CD14-positive monocyte (primary cell): ENCODE data around the gene CASTOR1. TPM values are rescaled to one million over a fixed set of nuclear protein-coding genes. Genes with fewer than 3 reads are reported as not detected.
A peak's percentile ranks its signal among the peaks of the same experiment; 100 is the strongest.

ENCODE experiments used
- DNase-seq, 3 donors: peaks; one replicate each; pipeline ENCODE4 v3.0.0-alpha.2; 2011 to 2022
- H2AFZ ChIP-seq: 2 replicates; pipeline ENCODE4 v1.6.0; 2012; ENCODE audit warnings: mild to moderate bottlenecking, low read depth, low read length, inconsistent platforms; ENCODE audit not compliant: insufficient read depth, poor library complexity, severe bottlenecking
- H3K27ac ChIP-seq, 2 donors: 1 replicate in 1 of 2; 2 replicates in 1 of 2; pipeline ENCODE4 v1.5.1; 2012 to 2013; ENCODE audit warnings: low read length in 2 of 2, control low read depth in 1 of 2, inconsistent platforms in 1 of 2, low read depth in 1 of 2, mild to moderate bottlenecking in 1 of 2
- H3K27me3 ChIP-seq, 2 donors: one replicate each; pipeline versions ENCODE4 v1.6.0 to v1.6.1; 2011 to 2013; ENCODE audit warnings: low read length in 2 of 2; ENCODE audit not compliant: control insufficient read depth in 2 of 2, insufficient read depth in 2 of 2
- H3K36me3 ChIP-seq, 2 donors: replicated peaks in 1 of 2; 1 replicate in 1 of 2; 2 replicates in 1 of 2; pipeline versions ENCODE4 v1.5.1 to v1.6.1; 2012 to 2013; ENCODE audit warnings: low read length in 2 of 2, control low read depth in 1 of 2, inconsistent platforms in 1 of 2, mild to moderate bottlenecking in 1 of 2; ENCODE audit not compliant: insufficient read depth in 2 of 2, control insufficient read depth in 1 of 2
- H3K4me1 ChIP-seq, 2 donors: 1 replicate in 1 of 2; 2 replicates in 1 of 2; pipeline versions ENCODE4 v1.5.1 to v1.6.1; 2012 to 2013; ENCODE audit warnings: low read length in 2 of 2, control low read depth in 1 of 2, inconsistent platforms in 1 of 2, mild to moderate bottlenecking in 1 of 2, moderate library complexity in 1 of 2; ENCODE audit not compliant: insufficient read depth in 2 of 2, control insufficient read depth in 1 of 2
- H3K4me2 ChIP-seq: replicated peaks from 2 replicates; pipeline ENCODE3; 2012; ENCODE audit warnings: low read length, moderate library complexity, mild to moderate bottlenecking; ENCODE audit not compliant: poor library complexity, severe bottlenecking; ENCODE audit errors: extremely low read depth
- H3K4me3 ChIP-seq, 3 experiments: fragments of 200-600 bp in 1 of 3; sonication (generic) in 1 of 3; replicated peaks in 1 of 3; 1 replicate in 2 of 3; 2 replicates in 1 of 3; pipeline ENCODE4 v1.5.1; 2011 to 2013; ENCODE audit warnings: low read length in 3 of 3, mild to moderate bottlenecking in 3 of 3, control low read depth in 2 of 3, low read depth in 2 of 3, inconsistent platforms in 1 of 3, moderate library complexity in 1 of 3
- H3K79me2 ChIP-seq: 2 replicates; pipeline ENCODE4 v1.6.0; 2012; ENCODE audit warnings: mild to moderate bottlenecking, control low read depth, inconsistent platforms, low read length, moderate library complexity; ENCODE audit not compliant: insufficient read depth
- H3K9ac ChIP-seq: 2 replicates; pipeline ENCODE4 v1.6.0; 2017; ENCODE audit warnings: low read length, mild to moderate bottlenecking; ENCODE audit not compliant: insufficient read depth, poor library complexity, severe bottlenecking
- H3K9me3 ChIP-seq, 2 donors: replicated peaks in 1 of 2; 1 replicate in 1 of 2; 2 replicates in 1 of 2; pipeline versions ENCODE4 v1.5.1 to v1.6.1; 2012 to 2013; ENCODE audit warnings: low read length in 2 of 2, control low read depth in 1 of 2; ENCODE audit not compliant: control insufficient read depth in 1 of 2, insufficient read depth in 1 of 2
- H4K20me1 ChIP-seq: 2 replicates; pipeline ENCODE4 v1.6.0; 2012; ENCODE audit warnings: mild to moderate bottlenecking, low read length, control low read depth, moderate library complexity; ENCODE audit not compliant: insufficient read depth
- H3K27ac Mint-ChIP-seq, 7 donors: one replicate each; pipeline ENCODE4 v1.8.0; 2020; ENCODE audit warnings: mild to moderate bottlenecking in 7 of 7, mixed read lengths in 7 of 7, moderate library complexity in 6 of 7, inconsistent platforms in 2 of 7
- H3K27me3 Mint-ChIP-seq, 3 donors: one replicate each; pipeline ENCODE4 v1.8.0; 2021 to 2022; ENCODE audit warnings: low read depth in 3 of 3, mild to moderate bottlenecking in 3 of 3, mixed read lengths in 3 of 3, moderate library complexity in 3 of 3, inconsistent platforms in 1 of 3
- H3K36me3 Mint-ChIP-seq, 2 donors: one replicate each; pipeline ENCODE4 v1.8.0; 2020; ENCODE audit warnings: mixed read lengths in 2 of 2, inconsistent platforms in 1 of 2, mild to moderate bottlenecking in 1 of 2
- H3K4me1 Mint-ChIP-seq: one replicate; pipeline ENCODE4 v1.8.0; 2020; ENCODE audit warnings: mild to moderate bottlenecking, mixed read lengths
- H3K4me3 Mint-ChIP-seq, 2 donors: one replicate each; pipeline ENCODE4 v1.8.0; 2020; ENCODE audit warnings: mild to moderate bottlenecking in 2 of 2, mixed read lengths in 2 of 2, moderate library complexity in 1 of 2
- H3K9me3 Mint-ChIP-seq, 7 donors: one replicate each; pipeline ENCODE4 v1.8.0; 2020 to 2022; ENCODE audit warnings: mixed read lengths in 7 of 7, mild to moderate bottlenecking in 6 of 7, moderate library complexity in 6 of 7, inconsistent platforms in 2 of 7
- WGBS: methylation state at CpG from one replicate; pipeline ENCODE4 v1.1.5; 2013; ENCODE audit warnings: missing lambda C conversion rate; ENCODE audit not compliant: insufficient coverage; 5-methylcytosine and 5-hydroxymethylcytosine counted together
- intact Hi-C, 2 donors: fragments of 100-400 bp; cut with micrococcal nuclease; formaldehyde crosslinking; loops; one replicate each; pipeline versions ENCODE4 v1.15.0 to v1.15.1; 2023
- polyA plus RNA-seq, 3 donors: library from polyadenylated mRNA; depleted of rRNA in 1 of 3; unstranded in 2 of 3; stranded (reverse) in 1 of 3; fragments of 300-500 nt in 2 of 3; fragments of >200 nt in 1 of 3; fragmentation: Illumina TruSeq in 2 of 3; gene quantifications; 1 replicate in 2 of 3; 2 replicates in 1 of 3; pipeline ENCODE4 v1.2.3, GENCODE V29; 2012 to 2021
- TF ChIP-seq, protein P1 (sequence below): fragments of 200-600 bp; IDR thresholded peaks from one replicate; pipeline ENCODE4 v1.8.0; 2022; ENCODE audit warnings: antibody characterized with exemption, mild to moderate bottlenecking

Gene CASTOR1
- polyA plus RNA-seq, 3 donors, result 6.4 to 15.5 (median 6.5) TPM

DNA sequence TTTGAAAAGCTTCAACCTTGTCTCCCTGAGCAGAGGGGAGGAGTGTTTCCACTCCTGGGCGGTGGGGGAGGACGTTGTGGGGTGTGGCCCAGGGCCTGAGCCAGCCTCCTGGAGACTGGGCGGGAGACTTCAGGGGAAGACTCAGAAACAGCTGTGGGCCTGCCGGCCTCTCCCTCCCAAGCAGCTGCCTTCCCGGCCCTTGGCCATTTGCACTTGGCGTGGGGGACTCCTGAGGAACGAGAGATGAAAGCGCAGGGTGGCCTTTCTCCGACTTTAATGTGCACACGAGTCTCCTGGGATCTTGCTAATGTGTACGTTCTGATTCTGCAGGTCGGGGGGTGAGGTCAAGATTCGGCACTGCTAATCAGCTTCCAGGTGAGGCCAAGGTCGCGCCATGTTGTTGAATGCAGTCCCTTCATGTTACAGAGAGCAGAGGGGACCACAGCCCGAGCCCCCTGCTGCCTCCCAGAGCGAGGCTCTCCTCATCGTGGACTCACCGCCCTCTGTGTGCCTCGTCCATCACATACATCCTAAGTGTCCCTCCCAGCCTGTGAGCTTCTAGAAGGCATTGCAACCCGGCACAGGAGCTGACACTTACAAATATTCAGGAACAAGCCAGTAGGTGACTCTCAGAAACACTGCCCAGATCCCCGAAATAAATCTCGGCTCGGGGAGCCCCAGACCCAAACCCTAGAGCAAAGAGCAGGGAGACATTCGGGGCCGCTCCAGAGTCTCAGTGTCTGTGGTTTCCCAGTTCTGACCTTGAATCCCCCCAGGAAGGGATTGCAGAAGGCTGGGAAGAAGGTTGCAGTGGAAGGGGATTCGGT lies 50.4 kb downstream of the CASTOR1 start:
- H3K27ac Mint-ChIP-seq, result peak overlapping the region in 1 of 7 donors; percentile 43

DNA sequence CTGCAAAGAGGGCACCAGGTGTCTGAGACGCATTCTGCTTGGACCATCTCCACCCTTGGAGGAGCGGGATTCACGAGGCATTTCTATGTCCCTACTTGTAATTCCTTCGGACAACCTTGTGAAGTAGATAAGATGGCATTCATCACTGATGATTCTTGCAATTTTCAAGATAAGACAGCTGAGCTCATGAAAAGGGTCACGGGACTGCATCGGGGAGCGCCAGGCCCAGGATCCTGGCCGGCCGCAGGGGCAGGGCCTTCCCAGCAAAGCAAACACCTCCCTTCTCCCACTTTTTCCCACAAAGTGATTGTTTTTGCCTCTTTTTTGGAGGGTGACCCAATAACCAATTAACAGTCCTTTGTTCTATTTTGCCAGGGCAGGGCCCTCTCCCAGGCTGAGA lies 51.2 kb downstream of the CASTOR1 start:
- Mint-ChIP-seq H3K4me1 (no peaks in the 10 kb centered on the region), H3K27ac (peak overlapping the region in 1 of 7 donors; percentile 36), H3K9me3 (peaks cover 3 to 8% (median 6%) of the 10 kb centered on the region in 7 donors), H3K4me3 (no peak overlapping the region), H3K27me3 (peaks cover 5 to 18% (median 6%) of the 10 kb centered on the region in 3 donors), H3K36me3 (no peaks in the 10 kb centered on the region)
- H3K27ac ChIP-seq, result no peak overlapping the region
- no peaks in the 10 kb centered on the region for H3K4me1 ChIP-seq
- no peaks in the 10 kb centered on the region for H3K27me3 ChIP-seq
- no peak for DNase-seq
- 97% methylated on average over 3 of the region's 9 CpGs for WGBS
- TF ChIP-seq, protein P1, sequence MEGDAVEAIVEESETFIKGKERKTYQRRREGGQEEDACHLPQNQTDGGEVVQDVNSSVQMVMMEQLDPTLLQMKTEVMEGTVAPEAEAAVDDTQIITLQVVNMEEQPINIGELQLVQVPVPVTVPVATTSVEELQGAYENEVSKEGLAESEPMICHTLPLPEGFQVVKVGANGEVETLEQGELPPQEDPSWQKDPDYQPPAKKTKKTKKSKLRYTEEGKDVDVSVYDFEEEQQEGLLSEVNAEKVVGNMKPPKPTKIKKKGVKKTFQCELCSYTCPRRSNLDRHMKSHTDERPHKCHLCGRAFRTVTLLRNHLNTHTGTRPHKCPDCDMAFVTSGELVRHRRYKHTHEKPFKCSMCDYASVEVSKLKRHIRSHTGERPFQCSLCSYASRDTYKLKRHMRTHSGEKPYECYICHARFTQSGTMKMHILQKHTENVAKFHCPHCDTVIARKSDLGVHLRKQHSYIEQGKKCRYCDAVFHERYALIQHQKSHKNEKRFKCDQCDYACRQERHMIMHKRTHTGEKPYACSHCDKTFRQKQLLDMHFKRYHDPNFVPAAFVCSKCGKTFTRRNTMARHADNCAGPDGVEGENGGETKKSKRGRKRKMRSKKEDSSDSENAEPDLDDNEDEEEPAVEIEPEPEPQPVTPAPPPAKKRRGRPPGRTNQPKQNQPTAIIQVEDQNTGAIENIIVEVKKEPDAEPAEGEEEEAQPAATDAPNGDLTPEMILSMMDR, result no peak
- no peak overlapping the region for H3K9ac ChIP-seq
- H3K4me2 ChIP-seq, result no peak overlapping the region
- no peak overlapping the region for H2AFZ ChIP-seq
- intact Hi-C loops, result no loop called here
- no peak overlapping the region for H3K4me3 ChIP-seq
- H4K20me1 ChIP-seq, result no peaks in the 10 kb centered on the region
- H3K9me3 ChIP-seq, result peaks cover 0 to 6% of the 10 kb centered on the region in 2 donors
- H3K36me3 ChIP-seq, result no peaks in the 10 kb centered on the region
- no peaks in the 10 kb centered on the region for H3K79me2 ChIP-seq

More for the DNA sequence above, 50.4 kb downstream of the CASTOR1 start:
- peaks cover 7 to 20% (median 9%) of the 10 kb centered on the region in 3 donors for H3K27me3 Mint-ChIP-seq
- intact Hi-C loops, result no loop called here
- peaks cover 3 to 8% (median 6%) of the 10 kb centered on the region in 7 donors for H3K9me3 Mint-ChIP-seq
- TF ChIP-seq, protein P1, result no peak
- H3K36me3 Mint-ChIP-seq, result no peaks in the 10 kb centered on the region
- H4K20me1 ChIP-seq, result no peaks in the 10 kb centered on the region
- no peaks in the 10 kb centered on the region for H3K79me2 ChIP-seq
- H3K4me1 ChIP-seq, result no peaks in the 10 kb centered on the region
- H3K4me1 Mint-ChIP-seq, result no peaks in the 10 kb centered on the region
- no peak overlapping the region for H3K27ac ChIP-seq
- no peak overlapping the region for H3K9ac ChIP-seq
- DNase-seq, result no peak
- H3K27me3 ChIP-seq, result no peaks in the 10 kb centered on the region
- WGBS, result 97% methylated on average over 25 of the region's 27 CpGs
- H3K4me2 ChIP-seq, result no peak overlapping the region
- no peak overlapping the region for H3K4me3 Mint-ChIP-seq
- H3K9me3 ChIP-seq, result peaks cover 0 to 6% of the 10 kb centered on the region in 2 donors
- H3K36me3 ChIP-seq, result no peaks in the 10 kb centered on the region
- H2AFZ ChIP-seq, result no peak overlapping the region
- H3K4me3 ChIP-seq, result no peak overlapping the region
